ENCODE measurements around the gene TTC22. TPM values are rescaled to one million over a fixed set of nuclear protein-coding genes. Genes with fewer than 3 reads are reported as not detected.
A peak's percentile ranks its signal among the peaks of the same experiment; 100 is the strongest.

The TTC22 gene
- total and polyA plus RNA-seq, 3 experiments from 2014 or later = 2.8 to 5.6 (median 2.9) TPM

- H3K4me3 Mint-ChIP-seq = no peak overlapping the region
- H3K9me3 Mint-ChIP-seq = peaks cover 15 to 22% (median 18%) of the 10 kb centered on the region in 5 donors
- Histone ChIP-seq H3K27me3 (ENCODE audit: insufficient read depth, low read length, poor library complexity, severe bottlenecking) (no peaks in the 10 kb centered on the region), H3K27ac (ENCODE audit: low read depth, low read length) (no peak overlapping the region), H3K4me1 (ENCODE audit: insufficient read depth, low read length) (no peaks in the 10 kb centered on the region), H3K4me3 (ENCODE audit: low read length) (no peak overlapping the region), H3K36me3 (ENCODE audit: insufficient read depth, low read length) (no peaks in the 10 kb centered on the region), H3K9me3 (ENCODE audit: low read length) (no peaks in the 10 kb centered on the region)
- H3K27ac Mint-ChIP-seq = peak overlapping the region in 1 of 8 donors; percentile 7
- ChIA-PET CTCF (interaction anchor here (1.7 kb wide), 1 partner anchor 18 kb away, joined by 3 read pairs; the partner anchor contains the start of gene TTC22), POLR2A (no interaction called here)
- peaks cover 8 to 24% (median 11%) of the 10 kb centered on the region in 3 donors for H3K36me3 Mint-ChIP-seq
- peaks cover 0 to 5% of the 10 kb centered on the region in 2 donors for H3K27me3 Mint-ChIP-seq
- DNase-seq = no peak
- peaks cover 4 to 6% (median 6%) of the 10 kb centered on the region in 3 donors for H3K4me1 Mint-ChIP-seq
Measured at GRCh38 chr1:54819733-54820132, 18.6 kb upstream of the TTC22 start.

DNA sequence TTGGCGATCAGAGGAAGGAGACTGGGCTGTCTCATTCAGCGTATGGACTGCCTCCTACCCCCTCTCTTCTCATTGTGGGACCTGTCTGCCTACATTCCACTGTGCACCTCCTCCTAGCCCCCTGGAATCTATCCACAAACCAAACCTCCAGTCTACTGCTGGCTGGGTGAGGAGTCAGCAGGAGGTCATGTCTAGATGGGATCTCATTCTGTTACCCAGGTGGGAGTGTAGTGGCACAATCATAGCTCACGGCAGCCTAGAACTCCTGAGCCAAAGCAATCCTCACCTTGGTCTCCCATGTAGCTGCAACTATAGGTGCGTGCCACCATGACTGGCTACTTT lies 18.0 kb upstream of the TTC22 start:
- no peak for DNase-seq
- Mint-ChIP-seq H3K9me3 (peaks cover 9 to 17% (median 13%) of the 10 kb centered on the region in 5 donors), H3K36me3 (peaks cover 8 to 19% (median 10%) of the 10 kb centered on the region in 3 donors), H3K4me1 (peaks cover 4 to 6% (median 6%) of the 10 kb centered on the region in 3 donors), H3K27me3 (peaks cover 0 to 5% of the 10 kb centered on the region in 2 donors), H3K27ac (peak overlapping the region in 1 of 8 donors; percentile 94), H3K4me3 (no peak overlapping the region)
- Histone ChIP-seq H3K4me1 (ENCODE audit: insufficient read depth, low read length) (no peaks in the 10 kb centered on the region), H3K4me3 (ENCODE audit: low read length) (no peak overlapping the region), H3K36me3 (ENCODE audit: insufficient read depth, low read length) (no peaks in the 10 kb centered on the region), H3K9me3 (ENCODE audit: low read length) (no peaks in the 10 kb centered on the region), H3K27me3 (ENCODE audit: insufficient read depth, low read length, poor library complexity, severe bottlenecking) (no peaks in the 10 kb centered on the region), H3K27ac (ENCODE audit: low read depth, low read length) (no peak overlapping the region)
- CTCF ChIA-PET = no interaction called here
- POLR2A ChIA-PET = no interaction called here

GRCh38 chr1:54818461-54819194 lies 17.5 kb upstream of the TTC22 start:
- Histone ChIP-seq H3K4me3 (ENCODE audit: low read length) (no peak overlapping the region), H3K27ac (ENCODE audit: low read depth, low read length) (no peak overlapping the region), H3K4me1 (ENCODE audit: insufficient read depth, low read length) (no peaks in the 10 kb centered on the region), H3K36me3 (ENCODE audit: insufficient read depth, low read length) (no peaks in the 10 kb centered on the region), H3K9me3 (ENCODE audit: low read length) (no peaks in the 10 kb centered on the region), H3K27me3 (ENCODE audit: insufficient read depth, low read length, poor library complexity, severe bottlenecking) (no peaks in the 10 kb centered on the region)
- peaks cover 0 to 5% of the 10 kb centered on the region in 2 donors for H3K27me3 Mint-ChIP-seq
- H3K4me1 Mint-ChIP-seq = peaks cover 4 to 6% (median 6%) of the 10 kb centered on the region in 3 donors
- H3K27ac Mint-ChIP-seq = peak overlapping the region in 5 of 8 donors; percentile 14 to 94 (median 63)
- ChIA-PET POLR2A (no interaction called here), CTCF (no interaction called here)
- peaks cover 4 to 16% (median 7%) of the 10 kb centered on the region in 3 donors for H3K36me3 Mint-ChIP-seq
- no peak for DNase-seq
- H3K9me3 Mint-ChIP-seq = peaks cover 6 to 13% (median 8%) of the 10 kb centered on the region in 5 donors
- no peak overlapping the region for H3K4me3 Mint-ChIP-seq

GRCh38 chr1:54816951-54817350 lies 15.8 kb upstream of the TTC22 start:
- Histone ChIP-seq H3K27me3 (ENCODE audit: insufficient read depth, low read length, poor library complexity, severe bottlenecking) (no peaks in the 10 kb centered on the region), H3K9me3 (ENCODE audit: low read length) (no peaks in the 10 kb centered on the region), H3K27ac (ENCODE audit: low read depth, low read length) (no peak overlapping the region), H3K36me3 (ENCODE audit: insufficient read depth, low read length) (no peaks in the 10 kb centered on the region), H3K4me3 (ENCODE audit: low read length) (no peak overlapping the region), H3K4me1 (ENCODE audit: insufficient read depth, low read length) (no peaks in the 10 kb centered on the region)
- Mint-ChIP-seq H3K36me3 (no peaks in the 10 kb centered on the region), H3K27ac (no peak overlapping the region), H3K9me3 (no peaks in the 10 kb centered on the region), H3K4me1 (peaks cover 6 to 14% (median 7%) of the 10 kb centered on the region in 3 donors), H3K27me3 (no peaks in the 10 kb centered on the region), H3K4me3 (no peak overlapping the region)
- ChIA-PET CTCF (interaction anchor here (1.1 kb wide), 1 partner anchor 31 kb away, joined by 3 read pairs; no protein-coding TSS in a partner anchor), POLR2A (no interaction called here)
- DNase-seq = no peak

GRCh38 chr1:54816130-54816529 lies 15.0 kb upstream of the TTC22 start:
- Histone ChIP-seq H3K9me3 (ENCODE audit: low read length) (no peaks in the 10 kb centered on the region), H3K27me3 (ENCODE audit: insufficient read depth, low read length, poor library complexity, severe bottlenecking) (no peaks in the 10 kb centered on the region), H3K4me3 (ENCODE audit: low read length) (no peak overlapping the region), H3K4me1 (ENCODE audit: insufficient read depth, low read length) (no peaks in the 10 kb centered on the region), H3K27ac (ENCODE audit: low read depth, low read length) (no peak overlapping the region), H3K36me3 (ENCODE audit: insufficient read depth, low read length) (no peaks in the 10 kb centered on the region)
- H3K4me1 Mint-ChIP-seq = peaks cover 6 to 14% (median 7%) of the 10 kb centered on the region in 3 donors
- H3K27ac Mint-ChIP-seq = peak overlapping the region in 1 of 8 donors; percentile 28
- no peaks in the 10 kb centered on the region for H3K36me3 Mint-ChIP-seq
- H3K9me3 Mint-ChIP-seq = no peaks in the 10 kb centered on the region
- no peak overlapping the region for H3K4me3 Mint-ChIP-seq
- CTCF ChIA-PET = interaction anchor here (1.8 kb wide), 1 partner anchor 15 kb away, joined by 7 read pairs; the partner anchor contains the start of gene TTC22
- H3K27me3 Mint-ChIP-seq = no peaks in the 10 kb centered on the region
- POLR2A ChIA-PET = no interaction called here
- DNase-seq = no peak

GRCh38 chr1:54815086-54815876 lies 14.2 kb upstream of the TTC22 start:
- no peak overlapping the region for H3K27ac ChIP-seq (ENCODE audit: low read depth, low read length)
- Mint-ChIP-seq H3K27ac (peak overlapping the region in 3 of 8 donors; percentile 35 to 83 (median 82)), H3K9me3 (no peaks in the 10 kb centered on the region), H3K36me3 (no peaks in the 10 kb centered on the region), H3K27me3 (no peaks in the 10 kb centered on the region), H3K4me1 (peaks cover 6 to 14% (median 7%) of the 10 kb centered on the region in 3 donors), H3K4me3 (no peak overlapping the region)
- no peaks in the 10 kb centered on the region for H3K9me3 ChIP-seq (ENCODE audit: low read length)
- ChIA-PET POLR2A (no interaction called here), CTCF (interaction anchor here (1.8 kb wide), 1 partner anchor 14 kb away, joined by 7 read pairs; the partner anchor contains the start of gene TTC22)
- DNase-seq = no peak
- no peak overlapping the region for H3K4me3 ChIP-seq (ENCODE audit: low read length)
- H3K4me1 ChIP-seq (ENCODE audit: insufficient read depth, low read length) = peaks cover 2% of the 10 kb centered on the region
- H3K36me3 ChIP-seq (ENCODE audit: insufficient read depth, low read length) = no peaks in the 10 kb centered on the region
- no peaks in the 10 kb centered on the region for H3K27me3 ChIP-seq (ENCODE audit: insufficient read depth, low read length, poor library complexity, severe bottlenecking)

- CTCF ChIA-PET = interaction anchor here (1.8 kb wide), 1 partner anchor 13 kb away, joined by 7 read pairs; the partner anchor contains the start of gene TTC22
- Mint-ChIP-seq H3K36me3 (no peaks in the 10 kb centered on the region), H3K4me3 (no peak overlapping the region), H3K27ac (no peak overlapping the region), H3K4me1 (peaks cover 6 to 14% (median 10%) of the 10 kb centered on the region in 3 donors), H3K27me3 (no peaks in the 10 kb centered on the region), H3K9me3 (no peaks in the 10 kb centered on the region)
- Histone ChIP-seq H3K36me3 (ENCODE audit: insufficient read depth, low read length) (no peaks in the 10 kb centered on the region), H3K27ac (ENCODE audit: low read depth, low read length) (no peak overlapping the region), H3K27me3 (ENCODE audit: insufficient read depth, low read length, poor library complexity, severe bottlenecking) (no peaks in the 10 kb centered on the region), H3K9me3 (ENCODE audit: low read length) (no peaks in the 10 kb centered on the region), H3K4me1 (ENCODE audit: insufficient read depth, low read length) (peaks cover 4% of the 10 kb centered on the region), H3K4me3 (ENCODE audit: low read length) (no peak overlapping the region)
- POLR2A ChIA-PET = no interaction called here
- DNase-seq = no peak
Measured at GRCh38 chr1:54814571-54814970, 13.4 kb upstream of the TTC22 start.

DNA sequence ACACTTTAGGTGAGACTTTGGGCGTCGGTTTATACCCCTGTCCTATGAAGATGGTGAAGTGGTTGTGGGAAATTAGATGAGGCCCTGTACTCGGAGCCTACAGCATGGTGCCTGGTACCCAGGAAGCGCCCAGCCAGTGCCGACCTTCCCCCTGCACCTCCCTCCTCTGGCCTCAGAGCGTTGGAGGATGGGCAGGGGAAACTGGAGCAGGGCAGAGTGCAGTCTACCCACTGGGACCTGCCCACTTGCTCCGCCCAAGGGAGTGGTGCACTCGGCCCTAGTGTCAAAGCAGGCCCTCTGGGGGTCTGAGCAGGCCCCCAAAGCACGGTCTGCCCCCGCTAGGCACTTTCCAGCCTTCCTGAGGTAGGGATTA lies 13.0 kb upstream of the TTC22 start:
- CTCF ChIA-PET = no interaction called here
- POLR2A ChIA-PET = no interaction called here

More for the DNA sequence above, 13.0 kb upstream of the TTC22 start:
- Mint-ChIP-seq H3K27me3 (no peaks in the 10 kb centered on the region), H3K9me3 (no peaks in the 10 kb centered on the region), H3K4me1 (peaks cover 6 to 14% (median 10%) of the 10 kb centered on the region in 3 donors), H3K36me3 (no peaks in the 10 kb centered on the region), H3K27ac (peak overlapping the region in 1 of 8 donors; percentile 94), H3K4me3 (no peak overlapping the region)
- Histone ChIP-seq H3K27ac (ENCODE audit: low read depth, low read length) (no peak overlapping the region), H3K9me3 (ENCODE audit: low read length) (no peaks in the 10 kb centered on the region), H3K4me3 (ENCODE audit: low read length) (no peak overlapping the region), H3K4me1 (ENCODE audit: insufficient read depth, low read length) (peaks cover 4% of the 10 kb centered on the region), H3K27me3 (ENCODE audit: insufficient read depth, low read length, poor library complexity, severe bottlenecking) (no peaks in the 10 kb centered on the region), H3K36me3 (ENCODE audit: insufficient read depth, low read length) (no peaks in the 10 kb centered on the region)
- DNase-seq = no peak
